ENCODE results near the gene TMEM82. TPM values are rescaled to one million over a fixed set of nuclear protein-coding genes. Genes with fewer than 3 reads are reported as not detected.
A peak's percentile ranks its signal among the peaks of the same experiment; 100 is the strongest.

The TMEM82 gene
- total RNA-seq, 1 donor from 2014 or later = not detected

DNA sequence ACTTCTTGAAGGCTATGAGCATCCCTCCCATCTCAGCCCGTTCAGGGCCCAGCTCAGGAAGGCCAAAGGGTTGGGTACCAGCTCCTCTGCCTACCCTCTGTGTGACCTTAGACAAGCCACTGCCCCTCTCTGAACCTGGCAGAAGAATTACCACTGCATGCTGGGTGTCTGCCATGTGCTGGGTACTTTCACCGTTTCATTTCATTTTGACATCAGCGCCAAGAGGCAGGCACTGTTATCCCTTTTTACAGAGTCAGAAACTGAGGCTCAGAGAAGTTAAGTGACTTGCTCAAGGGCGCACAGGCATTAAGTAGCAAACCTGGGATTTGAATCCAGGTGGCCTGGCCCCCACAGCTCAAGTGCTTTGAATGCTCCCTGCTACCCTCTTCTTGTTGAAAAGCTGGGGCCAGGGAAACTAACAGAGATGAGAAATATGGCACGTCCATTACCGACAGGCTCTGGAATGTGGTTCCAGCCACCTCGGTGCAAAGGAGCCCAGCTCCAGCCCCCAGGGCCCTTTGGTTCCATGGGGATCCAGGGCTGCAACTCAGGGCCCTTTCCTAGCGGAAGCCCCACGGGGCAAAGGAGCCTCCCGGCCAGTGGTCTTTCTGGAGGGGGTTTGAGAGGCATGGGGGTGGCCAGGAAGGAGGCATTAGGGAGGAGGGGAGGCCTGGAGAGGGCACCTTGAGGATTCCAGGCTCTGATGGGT is 6.5 kb downstream of the TMEM82 start:
- Histone ChIP-seq H3K4me2 (ENCODE audit: low read length) (peak overlapping the region; percentile 31), H3K9ac (ENCODE audit: low read length) (no peak overlapping the region), H4K20me1 (ENCODE audit: insufficient read depth, low read length) (no peaks in the 10 kb centered on the region), H3K4me1 (ENCODE audit: insufficient read depth, low read length) (peaks cover 13% of the 10 kb centered on the region), H3K4me3 (ENCODE audit: insufficient read depth, low read depth, low read length) (no peak overlapping the region), H2AFZ (ENCODE audit: low read depth, low read length) (peak overlapping the region; percentile 49), H3K9me3 (ENCODE audit: insufficient read depth, low read depth, low read length) (no peaks in the 10 kb centered on the region), H3K79me2 (ENCODE audit: insufficient read depth, low read length) (no peaks in the 10 kb centered on the region), H3K27me3 (ENCODE audit: insufficient read depth, low read length) (no peaks in the 10 kb centered on the region), H3K36me3 (ENCODE audit: insufficient read depth, low read length) (no peaks in the 10 kb centered on the region), H3K27ac (ENCODE audit: low read depth, low read length) (no peak overlapping the region)
- DNase-seq (ENCODE audit: low read depth) (no peak), FAIRE-seq (no peak)
- TF ChIP-seq CTCF (IDR thresholded peaks at IDR 0.05; ENCODE audit: insufficient read depth, low read depth, low read length) (no peak), EZH2 (IDR thresholded peaks at IDR 0.05; ENCODE audit: insufficient read depth, low read length) (no peak)
- H3K36me3 Mint-ChIP-seq (ENCODE audit: low read depth, unreplicated experiment) = no peaks in the 10 kb centered on the region
- H3K4me3 Mint-ChIP-seq (ENCODE audit: unreplicated experiment) = no peak overlapping the region
- H3K27me3 Mint-ChIP-seq (ENCODE audit: low read depth, unreplicated experiment) = peaks cover 15% of the 10 kb centered on the region
- H3K9me3 Mint-ChIP-seq (ENCODE audit: unreplicated experiment) = peaks cover 1% of the 10 kb centered on the region
- no peak overlapping the region for H3K27ac Mint-ChIP-seq (ENCODE audit: unreplicated experiment)
- H3K4me1 Mint-ChIP-seq (ENCODE audit: low read depth, unreplicated experiment) = no peaks in the 10 kb centered on the region

DNA sequence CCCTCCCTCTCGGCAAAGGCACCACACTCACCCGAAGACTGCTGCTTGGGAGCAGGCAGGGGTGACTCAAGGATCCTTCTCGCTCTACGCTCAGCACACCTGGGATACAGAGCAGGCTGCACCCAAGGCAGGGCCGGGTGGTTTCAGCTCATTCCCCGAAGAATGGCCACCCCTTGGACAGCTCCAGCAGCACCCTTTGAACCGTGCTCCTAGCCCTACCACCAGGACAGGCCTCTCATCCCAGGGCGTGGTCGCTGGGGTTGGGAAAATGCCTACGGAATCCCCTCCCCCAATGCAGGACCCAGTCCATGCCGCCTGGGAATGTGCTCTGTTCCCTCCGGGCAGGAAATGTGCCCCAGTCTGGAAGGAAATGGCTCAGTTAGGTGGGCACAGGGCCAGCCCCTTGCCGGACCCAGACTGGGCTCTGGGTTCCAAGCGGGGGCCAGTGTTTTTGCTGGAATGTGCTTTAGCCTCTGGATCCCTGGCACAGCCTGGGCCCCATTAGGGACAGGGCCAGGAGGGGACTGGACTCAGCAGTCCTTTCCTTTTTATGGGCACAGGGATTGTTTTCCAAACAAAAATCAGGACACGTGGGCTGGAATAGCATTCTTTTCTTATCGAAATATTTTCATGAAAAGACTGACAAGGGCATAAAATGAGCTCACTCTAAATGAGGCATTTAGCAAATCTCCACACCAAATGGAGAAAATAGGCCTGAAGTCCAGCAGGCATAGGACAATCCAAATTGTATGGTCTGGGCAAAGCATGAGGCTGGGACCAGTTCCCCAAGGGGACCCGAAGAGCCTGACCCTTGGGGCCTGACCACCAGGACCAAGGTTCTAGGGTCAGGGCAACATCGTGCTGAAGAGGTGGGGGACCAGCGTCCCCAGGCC is 7.3 kb downstream of the TMEM82 start:
- Histone ChIP-seq H3K4me2 (ENCODE audit: low read length) (peak overlapping the region; percentile 31), H3K4me1 (ENCODE audit: insufficient read depth, low read length) (peaks cover 13% of the 10 kb centered on the region), H2AFZ (ENCODE audit: low read depth, low read length) (peak overlapping the region; percentile 49), H3K9me3 (ENCODE audit: insufficient read depth, low read depth, low read length) (no peaks in the 10 kb centered on the region), H3K9ac (ENCODE audit: low read length) (no peak overlapping the region), H4K20me1 (ENCODE audit: insufficient read depth, low read length) (no peaks in the 10 kb centered on the region), H3K36me3 (ENCODE audit: insufficient read depth, low read length) (no peaks in the 10 kb centered on the region), H3K27me3 (ENCODE audit: insufficient read depth, low read length) (no peaks in the 10 kb centered on the region), H3K27ac (ENCODE audit: low read depth, low read length) (no peak overlapping the region), H3K79me2 (ENCODE audit: insufficient read depth, low read length) (no peaks in the 10 kb centered on the region), H3K4me3 (ENCODE audit: insufficient read depth, low read depth, low read length) (no peak overlapping the region)
- Mint-ChIP-seq H3K27ac (ENCODE audit: unreplicated experiment) (no peak overlapping the region), H3K4me1 (ENCODE audit: low read depth, unreplicated experiment) (no peaks in the 10 kb centered on the region), H3K4me3 (ENCODE audit: unreplicated experiment) (no peak overlapping the region), H3K9me3 (ENCODE audit: unreplicated experiment) (peaks cover 1% of the 10 kb centered on the region), H3K27me3 (ENCODE audit: low read depth, unreplicated experiment) (peaks cover 12% of the 10 kb centered on the region), H3K36me3 (ENCODE audit: low read depth, unreplicated experiment) (no peaks in the 10 kb centered on the region)
- peak; percentile 16 for DNase-seq (ENCODE audit: low read depth)
- TF ChIP-seq EZH2 (IDR thresholded peaks at IDR 0.05; ENCODE audit: insufficient read depth, low read length) (no peak), CTCF (IDR thresholded peaks at IDR 0.05; ENCODE audit: insufficient read depth, low read depth, low read length) (no peak)
- no peak for FAIRE-seq

All from astrocyte (in vitro differentiated cells and primary cell).